GM21447 (cell line): ENCODE data around the gene ZDHHC4.

Source experiments
- ATAC-seq: cut with Tn5 transposase; IDR thresholded peaks from one replicate; pipeline ENCODE4 v1.9.1; 2021; ENCODE audit not compliant: unreplicated experiment

ZDHHC4 gene

DNA sequence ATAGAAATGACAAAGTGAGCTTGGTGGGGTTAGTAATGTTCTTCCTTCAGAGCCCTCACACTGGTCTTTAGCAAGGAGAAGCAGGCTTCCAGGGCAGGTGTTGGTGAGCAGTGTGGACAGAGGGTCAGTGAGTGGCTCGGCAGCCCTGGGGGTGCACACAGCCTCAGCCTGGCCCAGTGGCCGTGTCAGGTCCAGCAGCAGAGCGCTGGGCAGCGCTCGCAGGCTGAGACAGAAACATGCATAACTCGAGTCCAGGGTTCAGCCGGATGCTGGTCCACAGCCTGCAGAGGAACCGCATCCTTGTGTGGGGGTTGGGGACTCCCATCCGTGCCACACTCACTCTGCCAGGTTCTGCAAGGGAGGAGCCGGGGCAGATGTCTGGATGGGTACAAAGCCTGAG lies 27.2 kb downstream of the ZDHHC4 start:
- no peak for ATAC-seq

DNA sequence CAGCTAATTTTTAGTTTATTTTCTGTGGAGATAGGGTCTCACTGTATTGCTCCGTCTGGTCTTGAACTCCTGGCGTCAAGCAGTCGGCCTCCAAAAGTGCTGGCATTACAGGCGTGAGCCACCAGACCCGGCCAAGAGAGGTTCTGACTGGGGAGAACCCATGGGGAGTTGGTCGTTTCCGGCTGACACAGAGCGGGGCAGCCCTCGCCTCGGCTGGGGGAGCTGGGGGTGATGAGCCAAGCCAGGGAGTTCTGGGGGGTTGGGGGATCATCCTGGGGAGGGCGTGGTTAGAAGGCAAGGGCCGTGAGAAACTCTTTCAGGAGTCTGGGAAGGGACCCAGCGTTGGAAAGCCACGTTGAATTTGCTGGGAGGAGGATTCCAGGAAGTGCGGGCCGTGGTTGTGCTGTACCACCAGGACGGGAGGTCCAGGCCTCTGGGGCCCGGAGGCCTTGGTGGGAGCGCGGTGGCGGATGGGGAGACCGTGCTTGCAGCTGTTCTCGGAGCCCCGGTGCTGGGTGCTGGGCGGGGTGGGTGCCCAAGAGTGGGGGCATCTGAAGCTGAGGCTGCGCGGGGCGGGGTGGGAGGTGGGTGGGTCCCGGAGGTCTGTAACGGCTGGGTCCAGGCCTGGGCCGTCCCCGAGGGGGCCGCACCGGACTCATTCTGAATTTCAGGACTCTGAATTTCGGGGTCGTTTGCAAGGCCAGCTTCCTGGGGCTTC lies 29.8 kb downstream of the ZDHHC4 start:
- ATAC-seq: no peak

GRCh38 chr7:6607651-6608051 lies 30.4 kb downstream of the ZDHHC4 start:
- no peak for ATAC-seq

- ATAC-seq: no peak
Observed at GRCh38 chr7:6608081-6608480, 30.8 kb downstream of the ZDHHC4 start.

GRCh38 chr7:6608794-6609193 lies 31.5 kb downstream of the ZDHHC4 start:
- no peak for ATAC-seq

DNA sequence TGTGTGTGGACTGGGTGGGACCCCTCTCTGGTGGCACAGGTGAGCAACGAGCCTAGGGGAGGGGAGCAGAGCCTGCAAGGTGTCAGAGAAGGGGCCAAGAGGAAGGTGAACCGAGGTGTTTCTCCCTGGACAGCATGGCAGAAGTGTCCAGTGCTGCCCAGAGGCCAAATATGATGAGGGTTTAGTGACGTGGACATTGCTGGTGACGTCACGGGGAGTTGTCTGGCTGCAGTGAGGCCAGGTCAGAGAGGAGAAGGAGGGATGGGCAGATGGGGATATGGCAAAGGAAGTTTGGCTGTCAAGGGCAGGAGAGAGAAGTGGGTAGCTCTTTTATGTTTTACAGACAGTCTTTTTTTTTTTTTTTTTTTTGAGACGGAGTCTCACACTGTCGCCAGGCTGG lies 35.6 kb downstream of the ZDHHC4 start:
- no peak for ATAC-seq

DNA sequence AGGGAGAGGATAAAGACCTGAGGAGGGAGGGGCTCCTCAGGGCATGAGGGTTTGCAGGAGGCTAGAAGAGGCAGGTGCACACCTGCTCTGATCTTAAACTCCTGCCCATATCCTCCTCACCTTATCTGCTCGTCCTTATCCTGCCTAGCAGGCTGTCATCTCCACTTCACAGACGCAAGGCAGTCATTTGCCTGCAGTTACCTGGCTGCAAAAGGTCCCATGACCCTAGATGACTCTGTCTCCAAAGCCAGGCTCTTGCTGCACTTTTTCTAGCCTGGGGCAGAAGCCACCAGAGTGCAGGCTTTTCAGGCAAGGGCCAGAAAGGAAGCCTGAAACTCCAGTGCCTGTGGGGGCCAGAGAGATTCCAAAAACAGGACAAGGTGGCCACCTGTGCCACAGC lies 36.5 kb downstream of the ZDHHC4 start:
- ATAC-seq: no peak

DNA sequence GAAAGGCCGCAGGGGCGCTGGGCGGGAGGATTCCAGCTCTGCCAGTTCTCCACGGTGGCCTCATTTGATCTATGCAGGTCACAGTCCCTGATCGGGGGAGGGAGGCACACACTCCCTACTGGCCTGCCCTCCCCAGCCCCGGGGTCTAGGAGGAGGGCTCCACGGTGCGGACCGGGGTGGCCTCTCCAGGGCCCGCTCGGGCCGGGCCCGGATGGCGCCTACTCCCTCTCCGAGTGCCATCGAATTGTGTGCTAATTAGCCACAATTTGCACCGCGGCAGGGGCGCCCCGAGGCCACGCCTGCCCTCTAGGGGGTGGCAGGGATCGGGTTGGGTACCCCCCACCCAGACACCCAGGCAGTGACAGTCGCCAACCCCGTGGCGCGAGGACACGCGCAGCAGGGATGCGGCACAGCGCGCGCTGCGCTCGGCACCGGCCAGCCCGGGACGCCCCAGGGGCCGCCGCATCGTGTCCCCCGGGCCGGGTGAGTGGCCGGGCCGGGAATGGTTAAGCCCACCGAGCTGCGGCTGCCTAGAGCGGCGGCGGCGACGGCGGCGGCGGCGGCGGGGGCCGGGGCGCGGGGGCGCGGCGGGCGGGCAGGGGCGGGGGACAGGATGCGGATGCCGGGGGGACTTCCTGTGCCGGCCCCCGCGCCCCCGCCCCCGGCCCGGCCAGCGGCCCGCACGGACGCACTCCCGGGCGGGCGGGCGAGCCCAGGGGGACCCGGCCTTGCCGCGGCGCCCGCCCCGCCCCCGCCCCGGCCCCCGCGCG lies 37.9 kb downstream of the ZDHHC4 start, which contains the start of gene ZNF853:
ZNF853 (plus strand) TSS at position 658 of the 770 bp plus-strand sequence. CDS start 565 bp downstream, outside the sequence.
- ATAC-seq: no peak

DNA sequence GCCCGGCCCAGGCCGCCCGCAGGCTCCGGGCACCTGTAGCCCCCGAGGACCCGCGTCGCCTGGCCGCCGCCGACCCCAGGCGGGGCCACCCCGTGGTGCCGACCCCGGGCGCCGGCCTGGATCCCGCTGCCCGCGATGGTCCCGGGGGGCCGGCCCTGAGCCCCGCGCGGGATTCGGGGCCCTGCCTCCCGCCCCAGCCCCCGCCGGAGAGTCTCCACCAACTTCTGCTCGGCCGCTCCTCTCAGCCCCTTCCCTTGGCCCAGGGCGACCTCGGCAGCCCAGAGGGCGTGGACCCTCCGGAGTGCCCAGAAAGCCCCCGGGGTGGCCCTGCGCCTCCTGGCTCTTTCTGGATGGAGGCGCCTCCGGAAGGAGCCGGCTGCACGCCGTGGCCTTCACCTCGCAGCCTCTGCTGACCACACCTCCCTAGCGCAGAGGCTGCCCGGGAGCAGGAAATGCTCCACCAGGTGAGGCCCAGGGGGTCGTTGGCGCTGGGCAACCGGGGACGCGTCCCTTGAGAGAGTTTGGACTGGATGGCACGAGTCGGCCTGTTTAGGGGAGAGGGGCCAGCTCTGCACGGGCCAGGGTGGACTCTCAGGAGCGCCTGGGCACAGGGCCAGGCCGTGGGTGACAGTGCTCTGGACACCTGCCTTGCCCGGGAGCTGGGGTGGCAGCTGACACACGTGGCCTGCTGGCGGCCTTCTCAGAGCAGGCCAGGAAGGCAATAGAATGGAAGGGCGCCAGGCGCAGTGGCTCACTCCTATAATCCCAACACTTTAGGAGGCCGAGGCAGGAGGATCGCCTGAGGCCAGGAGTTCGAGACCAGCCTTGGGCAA lies 38.7 kb downstream of the ZDHHC4 start:
- ATAC-seq: no peak

DNA sequence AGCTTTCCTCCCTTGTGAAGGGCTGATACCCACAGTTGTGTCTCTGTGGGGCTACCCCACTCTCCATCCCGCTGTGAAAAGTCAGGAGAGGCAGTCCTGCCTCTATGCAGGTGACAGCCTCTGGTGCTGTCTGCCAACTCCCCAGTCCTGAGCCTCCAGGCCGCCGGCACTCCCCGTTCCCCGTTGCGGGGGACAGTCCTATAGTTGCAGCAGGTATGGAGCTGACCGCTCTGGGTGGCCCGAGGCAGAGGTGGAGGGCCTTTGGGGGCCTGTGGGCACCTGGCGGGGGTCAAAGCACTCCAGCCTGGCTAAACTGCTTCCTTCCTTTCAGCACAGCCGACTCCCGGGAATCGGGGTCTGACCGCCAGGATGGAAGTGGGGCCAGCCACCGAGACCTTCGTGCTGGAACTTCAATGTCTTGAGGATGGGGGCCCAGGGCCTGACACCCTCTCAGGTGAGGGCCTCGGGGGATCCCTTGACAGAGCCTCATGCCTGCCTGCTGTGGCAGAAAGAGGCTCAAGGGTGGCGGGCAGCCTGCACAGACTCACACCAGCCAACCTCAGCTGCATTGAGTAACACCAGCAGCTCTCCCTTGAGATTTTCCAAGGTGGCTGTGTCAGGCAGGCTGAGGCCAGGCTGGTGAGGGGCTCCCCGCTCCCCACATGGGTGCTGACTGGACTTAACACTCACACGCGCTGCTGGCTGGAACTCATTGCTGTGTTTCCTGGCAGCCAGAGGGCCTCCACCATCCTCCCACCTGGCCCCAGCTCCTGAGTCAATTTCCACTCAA lies 39.8 kb downstream of the ZDHHC4 start:
- no peak for ATAC-seq

DNA sequence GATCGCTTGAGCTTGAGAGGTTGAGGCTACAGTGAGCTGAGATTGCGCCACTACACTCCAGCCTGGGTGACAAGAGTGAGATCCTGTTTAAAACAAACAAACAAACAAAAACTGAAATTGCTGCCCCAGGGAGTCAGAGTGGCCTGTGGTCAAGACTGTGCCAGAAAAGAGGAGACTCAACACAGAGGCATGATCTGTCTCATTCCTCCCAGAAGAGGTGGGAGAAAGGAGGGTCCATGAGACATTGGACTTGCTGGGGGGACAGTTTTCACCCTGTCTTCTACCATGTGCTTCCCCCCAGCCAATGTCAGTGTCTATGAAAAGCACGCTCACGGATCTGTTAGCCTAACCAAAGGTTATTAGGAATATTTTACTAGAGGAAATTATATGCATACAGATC lies 41.4 kb downstream of the ZDHHC4 start:
- no peak for ATAC-seq

GRCh38 chr7:6619961-6620360 lies 42.7 kb downstream of the ZDHHC4 start:
- no peak for ATAC-seq

DNA sequence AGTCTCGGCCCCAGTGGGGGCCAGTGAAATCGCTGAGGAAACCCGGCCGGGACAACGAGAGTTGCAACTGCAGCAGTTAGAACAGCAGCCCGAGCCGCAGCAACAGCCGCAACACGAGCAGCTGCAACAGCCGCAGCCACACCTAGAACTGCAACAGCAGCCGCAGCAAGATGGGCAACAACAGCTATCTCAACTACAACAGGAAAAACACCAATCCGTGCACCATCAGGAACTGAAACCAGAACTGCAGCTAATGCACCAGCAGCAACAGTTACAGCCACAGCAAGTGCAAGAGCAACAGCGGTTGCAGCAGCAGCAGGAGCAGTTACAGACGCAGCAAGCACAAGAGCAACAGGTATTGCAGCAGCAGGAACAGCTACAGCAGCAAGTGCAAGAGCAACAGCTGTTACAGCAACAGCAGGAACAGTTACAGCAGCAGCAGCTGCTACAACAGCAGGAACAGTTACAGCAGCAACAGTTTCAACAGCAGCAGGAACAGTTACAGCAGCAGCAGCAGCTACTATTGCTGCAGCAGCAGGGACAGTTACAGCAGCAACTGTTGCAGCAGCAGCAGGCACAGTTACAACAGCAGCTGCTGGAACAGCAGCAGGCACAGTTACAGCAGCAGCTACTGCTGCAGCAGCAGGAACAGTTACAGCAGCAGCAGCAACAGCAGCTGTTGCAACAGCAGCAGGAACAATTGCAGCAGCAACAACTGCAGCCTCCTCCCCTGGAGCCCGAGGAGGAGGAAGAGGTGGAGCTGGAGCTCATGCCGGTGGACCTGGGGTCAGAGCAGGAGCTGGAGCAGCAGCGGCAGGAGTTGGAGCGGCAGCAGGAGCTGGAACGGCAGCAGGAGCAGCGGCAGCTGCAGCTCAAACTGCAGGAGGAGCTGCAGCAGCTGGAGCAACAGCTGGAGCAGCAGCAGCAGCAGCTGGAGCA lies 44.2 kb downstream of the ZDHHC4 start:
- ATAC-seq: no peak

GRCh38 chr7:6622134-6622710 lies 45.0 kb downstream of the ZDHHC4 start:
- ATAC-seq: no peak

DNA sequence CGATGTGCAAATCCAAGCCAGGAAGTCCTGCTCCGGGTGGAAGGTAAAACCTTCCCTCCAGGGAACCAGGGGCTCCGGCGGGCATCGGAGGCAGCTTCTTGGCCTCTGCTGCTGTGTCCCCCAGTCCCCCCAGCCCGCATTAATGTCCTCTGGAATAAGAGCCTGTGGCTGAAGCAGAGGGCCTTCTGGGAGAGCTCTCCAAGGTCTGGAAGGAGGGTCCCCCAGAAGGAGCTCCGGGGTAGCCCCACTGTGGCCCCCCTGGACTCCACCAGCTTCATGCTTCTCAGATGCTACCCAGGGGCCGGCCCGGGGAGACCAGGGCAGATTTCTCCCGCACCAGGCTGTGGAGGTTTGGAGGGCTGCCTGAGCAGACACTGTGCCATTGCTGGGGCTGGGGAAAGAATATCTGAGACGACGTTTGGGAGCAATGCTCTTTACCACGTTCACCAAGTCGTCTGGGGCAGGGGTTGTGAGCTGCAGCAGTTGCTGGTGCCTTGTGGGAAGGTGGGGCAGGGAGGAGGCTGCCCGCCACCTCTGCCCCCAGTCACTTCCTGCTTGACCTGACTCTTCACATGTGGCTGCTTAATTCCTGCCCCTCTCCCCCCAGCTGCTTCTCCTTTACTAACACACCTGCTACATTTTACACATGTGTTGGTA lies 46.5 kb downstream of the ZDHHC4 start:
- no peak for ATAC-seq

GRCh38 chr7:6624246-6624611 lies 47.0 kb downstream of the ZDHHC4 start:
- ATAC-seq: no peak

- no peak for ATAC-seq
Observed at GRCh38 chr7:6628045-6628444, 50.8 kb downstream of the ZDHHC4 start.

- no peak for ATAC-seq
Observed at GRCh38 chr7:6630007-6630849, 53.0 kb downstream of the ZDHHC4 start.
